ENCODE results near the gene MYH11.

The MYH11 gene

GRCh38 chr16:15880434-15881308 is 23.8 kb upstream of the MYH11 start:
- ChIA-PET CTCF (no interaction called here), POLR2A (no interaction called here)
- TF ChIP-seq CTCF (IDR thresholded peaks at IDR 0.05; ENCODE audit: control extremely low read depth, extremely low read depth, low read depth, missing control alignments), result no peak
- no peak for DNase-seq (ENCODE audit: extremely low spot score)

- CTCF ChIA-PET, result interaction anchor here (0.7 to 1.6 kb wide), 3 partner anchors 8 to 248 kb away, joined by 3 read pairs; no protein-coding TSS in a partner anchor
- POLR2A ChIA-PET, result no interaction called here
- TF ChIP-seq CTCF (IDR thresholded peaks at IDR 0.05; ENCODE audit: control extremely low read depth, extremely low read depth, low read depth, missing control alignments), result no peak
- DNase-seq (ENCODE audit: extremely low spot score), result no peak
These were observed 22.5 kb upstream of the MYH11 start for GRCh38 chr16:15879255-15879811.

- TF ChIP-seq CTCF (IDR thresholded peaks at IDR 0.05; ENCODE audit: control extremely low read depth, extremely low read depth, low read depth, missing control alignments), result no peak
- POLR2A ChIA-PET, result interaction anchor here (1.3 kb wide), 1 partner anchor 12 kb away, joined by 4 read pairs; the partner anchor contains the start of gene CEP20
- no peak for DNase-seq (ENCODE audit: extremely low spot score)
- CTCF ChIA-PET, result interaction anchor here (6.1 kb wide), 1 partner anchor 9 kb away, joined by 50 read pairs; the partner anchor contains the start of gene CEP20
These were observed 19.7 kb upstream of the MYH11 start for GRCh38 chr16:15876503-15876902.

- POLR2A ChIA-PET, result no interaction called here
- DNase-seq (ENCODE audit: extremely low spot score), result no peak
- CTCF ChIA-PET, result interaction anchor here (0.7 to 6.1 kb wide), 17 partner anchors 11 to 253 kb away, joined by 3 to 50 read pairs (median 5); partner anchors contain the start of gene CEP20
- TF ChIP-seq CTCF (IDR thresholded peaks at IDR 0.05; ENCODE audit: control extremely low read depth, extremely low read depth, low read depth, missing control alignments), result peak; percentile 58
These were observed 18.0 kb upstream of the MYH11 start for GRCh38 chr16:15874745-15875314.

- CTCF ChIA-PET, result interaction anchor here (1.1 to 6.1 kb wide), 8 partner anchors 10 to 251 kb away, joined by 3 to 50 read pairs (median 6); partner anchors contain the start of gene CEP20
- DNase-seq (ENCODE audit: extremely low spot score), result no peak
- TF ChIP-seq CTCF (IDR thresholded peaks at IDR 0.05; ENCODE audit: control extremely low read depth, extremely low read depth, low read depth, missing control alignments), result no peak
- POLR2A ChIA-PET, result no interaction called here
These were observed 16.9 kb upstream of the MYH11 start for GRCh38 chr16:15873737-15874136.

GRCh38 chr16:15873301-15873700 is 16.5 kb upstream of the MYH11 start:
- POLR2A ChIA-PET, result no interaction called here

More at GRCh38 chr16:15873301-15873700, 16.5 kb upstream of the MYH11 start:
- DNase-seq (ENCODE audit: extremely low spot score), result no peak
- no peak for TF ChIP-seq CTCF (IDR thresholded peaks at IDR 0.05; ENCODE audit: control extremely low read depth, extremely low read depth, low read depth, missing control alignments)
- CTCF ChIA-PET, result interaction anchor here (1.4 to 6.1 kb wide), 5 partner anchors 10 to 66 kb away, joined by 3 to 50 read pairs (median 5); partner anchors contain the start of gene CEP20
